Mesothelial cell of epicardium (in vitro differentiated cells): ENCODE data around the gene COQ8A. TPM values are rescaled to one million over a fixed set of nuclear protein-coding genes. Genes with fewer than 3 reads are reported as not detected.

Source experiments
- DNase-seq, 2 experiments: peaks; one replicate each; pipeline ENCODE4 v3.0.0; 2021; ENCODE audit warnings: low spot score in 2 of 2; ENCODE audit not compliant: unreplicated experiment in 2 of 2
- H3K27ac Mint-ChIP-seq: 2 replicates; pipeline ENCODE4 v1.8.0; 2021; ENCODE audit warnings: mixed read lengths
- H3K27me3 Mint-ChIP-seq: 2 replicates; pipeline ENCODE4 v1.8.0; 2021; ENCODE audit warnings: low read depth, mixed read lengths
- H3K36me3 Mint-ChIP-seq: 2 replicates; pipeline ENCODE4 v1.8.0; 2021; ENCODE audit warnings: mixed read lengths
- H3K4me1 Mint-ChIP-seq: 2 replicates; pipeline ENCODE4 v1.8.0; 2021; ENCODE audit warnings: mixed read lengths
- H3K4me3 Mint-ChIP-seq: 2 replicates; pipeline ENCODE4 v1.8.0; 2021; ENCODE audit warnings: mild to moderate bottlenecking, moderate library complexity, mixed read lengths
- H3K9me3 Mint-ChIP-seq: 2 replicates; pipeline ENCODE4 v1.8.0; 2021; ENCODE audit warnings: mixed read lengths
- CTCF ChIP-seq: fragments of 200-600 bp; sonication (generic); IDR thresholded peaks from one replicate; pipeline ENCODE4 v1.5.0; 2021; ENCODE audit warnings: antibody characterized with exemption; ENCODE audit not compliant: unreplicated experiment
- total RNA-seq: library from RNA; stranded (reverse); gene quantifications from 3 replicates; pipeline ENCODE4 v1.2.1, GENCODE V29; 2021

Gene COQ8A
- total RNA-seq, 1 donor from 2014 or later, result 19.9 TPM

- peak overlapping the region; percentile 64 for H3K27ac Mint-ChIP-seq
- H3K36me3 Mint-ChIP-seq, result peaks cover 23% of the 10 kb centered on the region
- no peak for DNase-seq
- H3K27me3 Mint-ChIP-seq, result no peaks in the 10 kb centered on the region
- no peak overlapping the region for H3K4me3 Mint-ChIP-seq
- TF ChIP-seq CTCF, result no peak
- H3K4me1 Mint-ChIP-seq, result peaks cover 11% of the 10 kb centered on the region
- H3K9me3 Mint-ChIP-seq, result peaks cover 12% of the 10 kb centered on the region
Observed at GRCh38 chr1:226973371-226973897, 33.3 kb downstream of the COQ8A start.

GRCh38 chr1:226973898-226974543, 33.9 kb downstream of the COQ8A start:
- Mint-ChIP-seq H3K27me3 (no peaks in the 10 kb centered on the region), H3K4me1 (peaks cover 11% of the 10 kb centered on the region), H3K27ac (peak overlapping the region; percentile 83), H3K4me3 (no peak overlapping the region), H3K9me3 (peaks cover 12% of the 10 kb centered on the region), H3K36me3 (peaks cover 18% of the 10 kb centered on the region)
- no peak for TF ChIP-seq CTCF
- no peak for DNase-seq

GRCh38 chr1:226974544-226975258, 34.6 kb downstream of the COQ8A start:
- Mint-ChIP-seq H3K4me1 (peaks cover 11% of the 10 kb centered on the region), H3K4me3 (no peak overlapping the region), H3K9me3 (peaks cover 8% of the 10 kb centered on the region), H3K27me3 (no peaks in the 10 kb centered on the region), H3K27ac (peak overlapping the region; percentile 83), H3K36me3 (peaks cover 12% of the 10 kb centered on the region)
- peak in 1 of 2 experiments; percentile 17 for DNase-seq
- no peak for TF ChIP-seq CTCF

- peaks cover 8% of the 10 kb centered on the region for H3K9me3 Mint-ChIP-seq
- no peak for TF ChIP-seq CTCF
- no peaks in the 10 kb centered on the region for H3K27me3 Mint-ChIP-seq
- H3K4me3 Mint-ChIP-seq, result no peak overlapping the region
- DNase-seq, result no peak
- peaks cover 11% of the 10 kb centered on the region for H3K36me3 Mint-ChIP-seq
- no peak overlapping the region for H3K27ac Mint-ChIP-seq
- peaks cover 11% of the 10 kb centered on the region for H3K4me1 Mint-ChIP-seq
Observed at GRCh38 chr1:226975259-226976250, 35.5 kb downstream of the COQ8A start.

GRCh38 chr1:226976276-226976977, 36.3 kb downstream of the COQ8A start:
- Mint-ChIP-seq H3K27me3 (no peaks in the 10 kb centered on the region), H3K27ac (no peak overlapping the region), H3K9me3 (peaks cover 8% of the 10 kb centered on the region), H3K4me3 (no peak overlapping the region), H3K4me1 (peaks cover 11% of the 10 kb centered on the region), H3K36me3 (peaks cover 9% of the 10 kb centered on the region)
- no peak for TF ChIP-seq CTCF
- peak in 1 of 2 experiments; percentile 11 for DNase-seq
